VCaP (cell line): ENCODE data around the gene MAP3K19.

Experiments
- H3K27ac ChIP-seq: fragments of 450-650 bp; 2 replicates; pipeline ENCODE4 v1.5.1; 2017
- CTCF ChIP-seq: fragments of 450-650 bp; conservative IDR thresholded peaks from 2 replicates; pipeline ENCODE4 v1.5.1; 2017; ENCODE audit warnings: mild to moderate bottlenecking, moderate library complexity

MAP3K19 gene

GRCh38 chr2:135029481-135030134, 17.6 kb downstream of the MAP3K19 start:
- H3K27ac ChIP-seq, result no peak overlapping the region
- no peak for TF ChIP-seq CTCF

GRCh38 chr2:135023886-135024485, 23.3 kb downstream of the MAP3K19 start:
- H3K27ac ChIP-seq, result no peak overlapping the region
- TF ChIP-seq CTCF, result no peak

GRCh38 chr2:135022952-135023880, 24.0 kb downstream of the MAP3K19 start:
- TF ChIP-seq CTCF, result no peak
- no peak overlapping the region for H3K27ac ChIP-seq

GRCh38 chr2:135021618-135022017, 25.6 kb downstream of the MAP3K19 start:
- H3K27ac ChIP-seq, result no peak overlapping the region
- TF ChIP-seq CTCF, result no peak

- no peak overlapping the region for H3K27ac ChIP-seq
- no peak for TF ChIP-seq CTCF
Measured at GRCh38 chr2:135011633-135012032, 35.6 kb downstream of the MAP3K19 start.

- TF ChIP-seq CTCF, result no peak
- no peak overlapping the region for H3K27ac ChIP-seq
Measured at GRCh38 chr2:135010200-135010942, 36.9 kb downstream of the MAP3K19 start.
